ENCODE results near the gene ELMO2. TPM values are rescaled to one million over a fixed set of nuclear protein-coding genes. Genes with fewer than 3 reads are reported as not detected.

The ELMO2 gene
- total and polyA plus RNA-seq, 2 experiments from 2014 or later = 38.0 to 38.7 TPM

DNA sequence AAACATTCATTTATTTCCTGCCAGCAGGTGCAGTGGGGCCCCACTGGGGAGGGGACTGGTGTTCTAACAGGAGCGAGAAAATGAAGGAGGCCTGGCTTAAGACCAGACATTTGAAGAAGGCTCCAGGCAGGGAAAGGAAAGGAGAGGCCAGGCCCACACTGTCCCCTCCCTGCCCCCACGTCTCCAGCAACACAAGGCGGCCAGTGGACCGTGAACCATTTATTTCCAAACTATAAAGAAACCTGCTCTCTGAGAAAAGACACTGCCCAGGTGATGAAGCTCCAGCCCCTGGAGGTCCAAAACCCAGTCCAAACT lies 56.7 kb downstream of the ELMO2 start:
- Histone ChIP-seq H3K4me1 (ENCODE audit: low read depth) (peaks cover 15% of the 10 kb centered on the region), H3K4me3 (no peak overlapping the region), H3K36me3 (peaks cover 6% of the 10 kb centered on the region), H3K27ac (no peak overlapping the region), H3K9me3 (ENCODE audit: low read depth) (no peaks in the 10 kb centered on the region), H3K27me3 (no peaks in the 10 kb centered on the region)
- no peak for DNase-seq (ENCODE audit: low read depth in 1 of 2, low spot score in 1 of 2)
- TF ChIP-seq, protein P1, sequence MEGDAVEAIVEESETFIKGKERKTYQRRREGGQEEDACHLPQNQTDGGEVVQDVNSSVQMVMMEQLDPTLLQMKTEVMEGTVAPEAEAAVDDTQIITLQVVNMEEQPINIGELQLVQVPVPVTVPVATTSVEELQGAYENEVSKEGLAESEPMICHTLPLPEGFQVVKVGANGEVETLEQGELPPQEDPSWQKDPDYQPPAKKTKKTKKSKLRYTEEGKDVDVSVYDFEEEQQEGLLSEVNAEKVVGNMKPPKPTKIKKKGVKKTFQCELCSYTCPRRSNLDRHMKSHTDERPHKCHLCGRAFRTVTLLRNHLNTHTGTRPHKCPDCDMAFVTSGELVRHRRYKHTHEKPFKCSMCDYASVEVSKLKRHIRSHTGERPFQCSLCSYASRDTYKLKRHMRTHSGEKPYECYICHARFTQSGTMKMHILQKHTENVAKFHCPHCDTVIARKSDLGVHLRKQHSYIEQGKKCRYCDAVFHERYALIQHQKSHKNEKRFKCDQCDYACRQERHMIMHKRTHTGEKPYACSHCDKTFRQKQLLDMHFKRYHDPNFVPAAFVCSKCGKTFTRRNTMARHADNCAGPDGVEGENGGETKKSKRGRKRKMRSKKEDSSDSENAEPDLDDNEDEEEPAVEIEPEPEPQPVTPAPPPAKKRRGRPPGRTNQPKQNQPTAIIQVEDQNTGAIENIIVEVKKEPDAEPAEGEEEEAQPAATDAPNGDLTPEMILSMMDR (IDR thresholded peaks at IDR 0.05; ENCODE audit: low read depth, low read length) = no peak

DNA sequence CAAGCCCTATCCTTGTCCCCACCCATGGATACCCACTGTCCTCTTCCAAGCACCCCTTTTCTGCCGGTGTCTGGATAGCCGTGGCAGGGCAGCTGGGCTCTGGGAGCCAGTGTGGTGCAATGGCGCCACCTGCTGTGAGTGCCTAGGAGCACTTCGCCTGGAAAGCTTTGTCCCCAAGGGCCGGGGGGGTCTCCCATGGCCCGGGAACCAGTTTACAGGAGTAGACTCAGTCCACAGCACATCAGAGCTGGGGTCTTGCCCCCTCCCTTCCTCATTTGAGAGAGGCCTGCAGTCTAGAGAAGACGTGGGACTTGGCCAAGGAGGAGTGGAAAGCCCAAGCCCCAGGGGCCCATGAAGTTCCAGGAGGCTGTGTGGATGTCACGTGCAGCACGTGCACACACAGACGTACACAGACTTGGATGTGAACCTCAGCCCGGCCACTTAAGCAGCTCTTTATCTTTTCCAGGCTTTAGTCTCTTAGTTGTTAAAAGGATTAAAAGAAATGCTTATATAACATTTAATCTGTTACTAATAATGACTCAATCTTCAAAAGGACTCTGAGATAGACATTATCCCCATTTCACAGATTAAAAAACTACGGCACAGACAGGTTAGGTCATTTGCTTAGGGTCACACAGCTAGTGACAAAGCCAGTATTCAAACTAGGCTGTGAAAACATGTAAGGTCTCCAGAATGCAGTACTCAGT lies 57.2 kb downstream of the ELMO2 start:
- TF ChIP-seq, protein P1 (IDR thresholded peaks at IDR 0.05; ENCODE audit: low read depth, low read length) = peak; percentile 85
- Histone ChIP-seq H3K4me3 (no peak overlapping the region), H3K27ac (no peak overlapping the region), H3K27me3 (no peaks in the 10 kb centered on the region), H3K4me1 (ENCODE audit: low read depth) (peaks cover 15% of the 10 kb centered on the region), H3K36me3 (peaks cover 3% of the 10 kb centered on the region), H3K9me3 (ENCODE audit: low read depth) (no peaks in the 10 kb centered on the region)
- peak; percentile 63 to 78 for DNase-seq (ENCODE audit: low read depth in 1 of 2, low spot score in 1 of 2)

DNA sequence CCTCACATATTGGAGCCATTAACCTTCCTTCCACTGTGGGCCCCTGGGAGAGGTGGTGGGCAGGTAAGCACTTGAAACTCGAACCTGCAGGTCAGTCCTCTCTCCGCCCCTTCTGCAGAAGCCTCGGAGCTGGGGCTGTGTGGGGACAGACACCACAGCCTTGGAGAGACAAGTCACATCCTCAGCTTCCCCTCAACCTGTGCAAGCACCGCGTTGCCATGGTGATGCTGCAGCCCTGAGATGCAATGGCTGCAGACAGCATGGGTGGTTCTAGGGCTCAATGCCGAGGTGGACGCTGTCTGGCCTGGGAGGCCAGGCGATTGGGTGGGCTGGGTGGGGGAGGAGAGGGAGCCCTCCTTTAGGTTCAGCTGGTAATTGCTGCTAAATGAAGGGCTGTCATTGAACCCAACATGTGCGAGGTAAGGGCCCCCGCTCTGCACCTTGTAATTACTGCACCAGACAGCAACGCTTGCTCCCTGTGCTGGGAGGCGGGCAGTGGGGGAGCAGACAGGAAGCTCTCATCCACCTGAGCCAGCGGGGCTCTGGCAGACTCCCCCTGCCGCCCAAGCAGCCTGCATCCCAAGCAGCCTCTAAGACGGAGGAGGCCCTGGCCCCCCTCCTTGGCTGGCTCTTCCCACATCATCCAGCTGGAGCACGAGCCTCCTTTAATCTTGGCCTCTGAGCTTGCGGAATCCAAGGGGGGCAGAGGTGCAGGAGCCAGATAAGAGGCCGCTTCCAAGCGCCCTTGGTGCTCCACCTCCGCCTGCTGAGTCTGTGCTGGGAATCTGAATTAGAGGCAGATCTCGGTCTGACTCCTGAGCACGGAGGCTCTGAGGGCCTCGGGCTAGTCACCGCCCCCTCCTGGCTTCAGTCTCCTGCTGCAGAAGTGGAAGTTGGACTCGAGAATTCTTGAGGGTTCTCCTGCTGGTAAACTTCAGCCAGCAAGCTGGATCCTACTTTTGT lies 58.3 kb downstream of the ELMO2 start:
- Histone ChIP-seq H3K27ac (no peak overlapping the region), H3K9me3 (ENCODE audit: low read depth) (no peaks in the 10 kb centered on the region), H3K4me3 (no peak overlapping the region), H3K36me3 (peaks cover 3% of the 10 kb centered on the region), H3K27me3 (no peaks in the 10 kb centered on the region), H3K4me1 (ENCODE audit: low read depth) (peaks cover 15% of the 10 kb centered on the region)
- peak; percentile 55 to 67 for DNase-seq (ENCODE audit: low read depth in 1 of 2, low spot score in 1 of 2)
- TF ChIP-seq, protein P1 (IDR thresholded peaks at IDR 0.05; ENCODE audit: low read depth, low read length) = peak; percentile 35

DNA sequence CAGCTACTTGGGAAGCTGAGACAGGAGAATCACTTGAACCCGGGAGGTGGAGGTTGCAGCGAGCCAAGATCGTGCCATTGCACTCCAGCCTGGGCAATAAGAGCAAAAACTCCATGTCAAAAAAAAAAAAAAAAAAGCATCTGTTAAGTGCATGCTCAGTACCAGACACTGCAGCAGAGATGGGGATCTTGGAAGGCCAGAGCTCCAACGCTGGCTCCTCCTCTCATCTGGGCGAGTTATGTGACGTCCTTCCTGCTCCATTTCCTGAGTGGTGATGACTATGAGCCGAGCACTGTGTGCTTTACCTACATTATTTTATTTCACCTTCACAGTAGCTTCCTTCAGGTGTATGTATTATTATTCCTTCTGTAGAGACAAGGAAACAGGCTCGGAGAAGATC lies 59.6 kb downstream of the ELMO2 start:
- H3K27me3 ChIP-seq = no peaks in the 10 kb centered on the region
- no peaks in the 10 kb centered on the region for H3K9me3 ChIP-seq (ENCODE audit: low read depth)
- no peak for DNase-seq (ENCODE audit: low read depth in 1 of 2, low spot score in 1 of 2)
- no peak overlapping the region for H3K4me3 ChIP-seq
- H3K36me3 ChIP-seq = peaks cover 1% of the 10 kb centered on the region
- H3K4me1 ChIP-seq (ENCODE audit: low read depth) = peaks cover 15% of the 10 kb centered on the region
- no peak overlapping the region for H3K27ac ChIP-seq
- TF ChIP-seq, protein P1 (IDR thresholded peaks at IDR 0.05; ENCODE audit: low read depth, low read length) = no peak

DNA sequence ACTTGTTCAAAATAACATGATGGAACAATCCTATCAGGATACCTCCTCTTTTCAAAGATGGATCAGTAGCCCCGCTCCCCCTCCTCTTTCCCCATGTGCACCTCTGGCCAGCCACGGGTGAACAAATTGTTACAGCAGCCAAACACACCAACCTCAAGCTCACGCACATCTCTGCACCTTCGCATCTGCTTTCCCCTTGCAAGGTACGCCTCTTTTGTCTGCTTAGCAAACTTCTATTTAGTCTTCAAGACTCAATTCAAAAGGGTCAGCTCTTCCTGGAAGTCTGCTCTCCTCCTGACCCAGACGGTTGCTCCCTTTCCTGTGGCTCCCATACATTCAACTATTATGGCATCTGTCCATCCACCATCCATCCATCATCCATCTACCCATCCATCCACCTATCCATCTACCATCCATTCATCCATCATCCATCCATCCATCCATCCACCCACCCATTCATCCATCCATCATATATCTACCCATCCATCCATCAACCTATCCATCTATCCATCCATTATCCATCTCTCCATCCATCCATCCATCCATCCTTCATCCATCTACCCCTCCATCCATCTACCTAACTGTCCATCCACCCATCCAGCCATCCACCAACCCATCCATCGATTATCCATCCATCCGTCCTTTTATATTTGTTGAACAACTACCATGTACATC lies 61.8 kb downstream of the ELMO2 start:
- H3K4me3 ChIP-seq = no peak overlapping the region
- no peaks in the 10 kb centered on the region for H3K27me3 ChIP-seq
- H3K36me3 ChIP-seq = no peaks in the 10 kb centered on the region
- no peaks in the 10 kb centered on the region for H3K9me3 ChIP-seq (ENCODE audit: low read depth)
- DNase-seq (ENCODE audit: low read depth in 1 of 2, low spot score in 1 of 2) = no peak
- peaks cover 6% of the 10 kb centered on the region for H3K4me1 ChIP-seq (ENCODE audit: low read depth)
- no peak overlapping the region for H3K27ac ChIP-seq
- TF ChIP-seq, protein P1 (IDR thresholded peaks at IDR 0.05; ENCODE audit: low read depth, low read length) = no peak
